Measurements from ENCODE around the gene PLEKHA7.
"Not testable (repeated sequence)": the region's sequence is repeated elsewhere in the genome, so short reads cannot be mapped to it uniquely, and the experiment has no call there.

Gene PLEKHA7

DNA sequence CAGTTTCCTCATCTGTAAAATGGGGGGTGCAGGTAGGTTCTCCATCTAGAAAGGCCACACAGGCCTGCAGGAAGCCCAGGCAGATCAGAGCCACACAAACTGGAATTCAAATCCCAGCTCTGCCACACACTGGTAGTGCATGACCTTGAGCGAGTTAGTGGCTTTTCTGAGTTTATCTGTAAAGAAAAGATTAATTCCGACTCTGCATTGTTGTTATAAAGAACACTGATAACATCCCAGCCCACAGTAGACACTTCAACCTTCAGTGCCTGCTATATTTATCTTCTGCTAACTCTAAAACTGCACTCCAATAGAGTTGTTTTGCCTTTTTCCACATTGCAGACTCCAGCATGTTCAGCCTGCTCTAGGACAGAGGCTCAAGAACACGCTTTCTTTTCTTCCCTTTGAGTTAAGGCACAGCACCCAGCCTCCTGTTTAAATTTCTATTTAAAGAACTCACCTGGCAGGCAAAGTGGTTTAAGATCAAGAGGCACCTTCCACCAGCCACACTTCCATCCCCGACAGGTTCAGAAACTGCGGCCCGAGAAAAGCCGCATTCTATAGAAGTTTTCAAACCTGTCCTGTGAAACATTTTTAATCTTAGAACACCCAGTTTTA is 133.9 kb downstream of the PLEKHA7 start:
- DNase-seq (ENCODE audit: low read depth) = no peak

DNA sequence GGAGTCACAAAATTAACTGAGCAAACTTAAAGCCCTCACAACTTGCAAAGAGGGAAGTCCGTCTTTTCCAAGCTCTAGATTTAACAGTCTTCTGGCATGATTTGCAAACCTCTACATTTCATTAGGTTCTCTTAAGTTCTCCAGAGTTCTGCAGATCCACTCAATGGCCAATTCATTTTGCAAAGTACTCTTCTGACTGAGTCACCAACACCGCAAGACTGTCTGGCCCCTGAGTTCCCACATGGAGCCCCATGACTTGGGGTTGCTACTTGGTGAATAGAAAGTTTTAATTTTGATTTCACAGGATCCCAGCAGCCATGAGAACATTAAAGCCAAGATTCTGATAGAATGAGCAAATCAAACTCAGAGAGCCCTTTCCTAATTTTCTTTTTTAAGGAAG is 134.5 kb downstream of the PLEKHA7 start:
- no peak for DNase-seq (ENCODE audit: low read depth)

DNA sequence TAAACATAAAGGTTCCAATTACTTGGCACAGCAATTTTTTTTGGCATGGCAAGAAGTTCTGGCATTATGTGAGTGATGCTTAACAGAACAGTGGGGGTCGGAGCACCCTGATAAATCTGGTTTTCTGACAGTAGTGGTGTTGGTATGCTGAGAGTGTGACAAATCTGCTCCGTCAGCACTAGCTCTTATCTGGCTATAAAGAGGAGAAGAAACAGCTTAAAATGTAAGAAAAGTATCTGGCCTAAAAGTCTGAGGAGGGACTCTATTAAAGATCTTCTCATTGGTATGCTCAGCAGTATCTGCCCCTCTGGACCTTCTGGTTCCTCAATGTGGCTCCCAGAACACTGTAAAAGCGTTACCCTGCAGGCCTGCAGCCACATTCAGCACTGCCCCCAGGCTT is 137.4 kb downstream of the PLEKHA7 start:
- DNase-seq (ENCODE audit: low read depth) = no peak

DNA sequence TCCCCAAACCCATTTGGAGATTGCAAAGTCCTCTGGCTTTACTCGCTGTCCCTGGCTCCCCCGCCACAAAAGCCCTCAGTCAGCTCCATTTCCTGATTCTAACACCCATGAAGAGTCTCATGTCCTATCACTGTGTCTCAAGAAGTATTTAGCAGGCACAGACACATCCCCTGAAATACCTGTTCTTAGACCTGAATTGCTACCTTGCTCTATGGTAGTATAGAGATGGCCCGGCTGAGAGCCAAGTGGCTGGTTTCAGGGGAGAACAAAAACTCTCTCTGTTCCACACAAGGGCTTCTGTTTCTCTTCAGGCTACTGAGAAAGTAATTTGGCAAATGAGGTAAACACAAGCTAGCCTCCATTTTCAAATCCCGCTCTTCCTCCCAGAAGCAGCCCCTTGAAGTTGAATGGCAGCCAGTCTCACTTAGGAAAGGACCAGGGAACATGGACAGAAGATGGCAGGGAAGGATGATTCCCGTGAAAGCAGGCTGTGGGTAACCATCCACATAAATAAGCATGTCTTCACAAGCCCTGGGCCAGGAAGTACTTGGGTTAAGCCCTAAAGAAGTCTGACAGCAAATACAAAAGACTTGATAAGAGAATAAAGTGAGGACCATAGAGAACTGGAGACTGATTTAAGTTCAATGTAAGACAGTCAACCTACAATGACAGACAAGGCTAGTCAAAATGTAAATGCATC is 138.0 kb downstream of the PLEKHA7 start:
- no peak for DNase-seq (ENCODE audit: low read depth)

DNA sequence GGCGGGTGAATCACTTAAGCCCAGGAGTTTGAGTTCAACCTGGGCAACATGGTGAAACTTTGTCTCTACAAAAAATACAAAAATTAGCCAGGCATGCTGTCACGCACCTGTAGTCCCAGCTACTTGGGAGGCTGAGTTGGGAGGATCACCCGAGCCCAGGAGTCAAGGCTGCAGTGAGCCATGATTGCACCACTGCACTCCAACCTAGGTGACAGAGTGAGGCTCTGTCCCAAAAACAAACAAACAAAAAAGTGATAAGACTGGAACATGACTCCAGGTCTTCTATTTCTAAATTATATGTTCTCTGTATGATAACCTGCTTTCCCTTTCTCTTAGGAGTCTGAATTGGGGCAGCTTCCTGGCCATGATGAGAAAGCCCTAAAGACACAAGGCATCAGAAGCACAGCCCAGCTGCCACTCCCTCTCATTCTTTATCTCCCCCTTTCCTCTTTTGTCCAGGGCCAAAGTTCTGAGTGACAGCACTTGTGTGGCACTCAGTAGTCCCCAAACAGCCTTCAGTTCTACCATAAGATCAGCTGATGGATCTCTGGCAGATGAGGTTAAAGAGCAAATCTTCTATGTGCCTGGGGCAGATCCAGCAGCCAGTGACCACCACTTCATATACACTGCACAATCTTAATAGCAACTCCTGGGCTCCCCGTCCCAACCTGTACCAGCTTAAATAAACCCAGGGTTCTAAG is 139.8 kb downstream of the PLEKHA7 start:
- DNase-seq (ENCODE audit: low read depth) = no peak

DNA sequence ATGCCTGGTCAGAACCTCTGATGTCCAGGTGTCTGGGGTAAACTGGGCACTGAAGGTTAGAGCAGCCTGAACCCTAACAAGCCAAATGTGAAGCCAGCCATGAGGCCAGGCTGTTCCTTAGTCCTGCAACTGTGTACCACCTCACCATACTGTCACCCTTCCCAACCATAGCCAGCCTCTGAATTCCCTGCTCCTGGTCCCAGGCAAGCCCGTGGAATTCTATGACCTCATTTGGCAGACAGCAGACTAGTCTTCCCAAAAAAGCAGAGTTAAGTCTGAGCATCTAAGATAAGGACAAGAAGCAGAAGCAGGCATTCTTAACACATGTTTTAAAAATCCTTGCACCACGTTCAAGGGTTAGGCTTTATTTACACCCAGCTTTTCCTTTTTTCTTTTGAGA is 140.9 kb downstream of the PLEKHA7 start:
- DNase-seq (ENCODE audit: low read depth) = no peak

DNA sequence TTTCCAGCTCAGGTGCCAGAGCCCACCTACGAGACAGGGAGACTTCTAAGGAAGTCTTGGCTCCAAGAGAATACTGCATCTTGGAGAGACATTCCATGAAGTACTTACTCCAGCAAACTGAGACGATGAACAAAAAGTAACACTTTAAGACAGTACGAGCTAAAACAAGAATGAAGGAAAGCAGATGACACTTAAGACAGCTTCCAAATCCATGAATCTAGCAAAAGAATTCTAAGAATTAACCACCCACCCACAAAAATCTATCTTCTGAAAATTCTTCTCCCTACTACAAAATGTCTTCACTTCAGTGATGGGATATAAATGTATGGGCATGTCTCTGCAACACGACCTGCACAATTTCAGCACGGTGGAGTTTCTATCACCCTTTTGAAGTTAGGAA is 142.8 kb downstream of the PLEKHA7 start:
- DNase-seq (ENCODE audit: low read depth) = no peak

DNA sequence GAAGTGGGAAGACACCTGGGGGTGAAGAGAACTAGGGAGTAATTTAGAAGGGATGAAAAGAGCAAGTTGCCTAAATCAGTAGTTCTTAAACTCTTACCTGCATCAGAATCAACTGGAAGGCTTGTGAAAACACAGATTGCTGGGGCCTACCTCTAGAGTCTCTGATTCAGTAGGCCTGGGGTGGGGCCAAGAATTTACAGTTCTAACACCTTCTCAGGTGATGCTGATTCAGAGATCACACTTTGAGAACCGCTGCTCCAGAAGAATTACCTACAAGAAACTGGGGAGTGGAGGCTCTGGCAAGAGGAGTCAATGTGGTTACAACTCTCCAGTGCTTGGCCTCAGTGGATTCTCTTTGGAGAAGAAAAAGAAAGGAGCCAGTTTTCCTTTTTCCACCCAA is 147.1 kb downstream of the PLEKHA7 start:
- no peak for DNase-seq (ENCODE audit: low read depth)

DNA sequence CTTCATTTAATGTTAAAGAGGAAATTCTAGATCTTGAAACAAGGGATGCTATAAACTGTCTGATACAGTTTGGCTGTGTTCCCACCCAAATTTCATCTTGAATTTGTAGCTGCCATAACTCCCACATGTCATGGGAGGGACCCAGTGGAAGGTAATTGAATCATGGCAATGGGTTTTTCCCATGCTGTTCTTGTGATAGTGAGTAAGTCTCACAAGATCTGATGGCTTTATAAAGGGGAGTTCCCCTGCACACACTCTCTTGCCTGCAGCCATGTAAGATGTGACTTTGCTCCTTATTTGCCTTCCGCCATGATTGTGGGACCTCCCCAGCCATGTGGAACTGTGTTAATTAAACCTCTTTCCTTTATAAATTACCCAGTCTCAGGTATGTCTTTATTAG is 149.8 kb downstream of the PLEKHA7 start:
- DNase-seq (ENCODE audit: low read depth) = not testable (repeated sequence)

DNA sequence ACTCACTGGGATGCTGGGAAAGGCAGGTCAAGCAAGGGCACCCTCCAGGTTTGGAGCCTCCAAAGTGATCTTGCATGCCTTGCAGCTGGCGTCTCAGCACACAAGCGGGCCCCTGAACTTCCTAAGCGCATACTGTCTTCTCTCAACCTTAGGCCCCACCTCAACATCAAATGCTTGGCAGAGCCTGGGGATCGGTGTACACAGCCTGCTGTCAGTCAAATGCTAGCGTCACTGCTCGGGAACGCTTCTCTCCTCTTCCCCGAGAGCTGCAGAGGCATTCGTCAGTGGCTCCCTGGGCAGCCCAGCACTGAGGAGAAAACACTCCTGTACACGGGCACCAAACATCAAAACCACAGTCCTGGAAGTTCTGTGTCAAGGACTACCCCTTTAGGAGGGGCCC is 150.8 kb downstream of the PLEKHA7 start:
- DNase-seq (ENCODE audit: low read depth) = no peak

DNA sequence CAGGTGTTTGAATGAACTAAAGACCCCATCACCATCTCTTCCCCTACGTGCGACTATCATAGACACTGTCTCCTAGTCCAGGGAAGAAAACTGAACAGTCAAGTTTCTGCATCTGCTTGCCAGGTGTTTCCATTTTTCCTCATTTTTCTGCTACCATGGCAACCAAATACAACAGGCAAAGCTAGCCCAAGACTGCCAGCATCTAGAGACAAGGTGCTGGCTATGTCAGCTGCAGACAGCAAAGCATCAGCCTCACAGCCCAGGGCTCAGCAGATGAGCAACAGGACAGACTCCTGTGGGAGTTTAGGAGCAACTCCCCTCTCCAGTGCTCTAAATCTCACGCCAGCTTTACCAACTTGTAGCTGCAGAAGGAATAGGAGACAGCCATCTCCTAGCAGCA is 151.5 kb downstream of the PLEKHA7 start:
- DNase-seq (ENCODE audit: low read depth) = no peak

DNA sequence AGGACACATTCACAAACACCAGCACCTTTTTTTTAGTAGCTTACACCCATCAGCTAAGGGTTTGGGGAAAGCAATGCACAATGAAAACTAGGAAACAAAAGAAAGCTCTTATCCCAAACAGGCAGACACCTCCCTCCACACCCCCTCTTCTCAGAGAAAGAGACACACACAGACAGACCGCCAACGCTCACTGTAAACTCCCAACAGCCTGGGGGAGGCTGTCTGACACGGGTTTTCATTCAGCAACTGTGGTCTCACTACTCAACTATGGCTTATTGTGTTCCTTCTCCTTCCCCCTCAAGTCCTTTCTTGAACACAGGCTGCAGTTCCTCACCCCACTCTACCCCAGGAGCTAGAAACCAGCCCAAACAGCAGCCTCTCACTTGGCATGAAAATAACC is 152.4 kb downstream of the PLEKHA7 start:
- DNase-seq (ENCODE audit: low read depth) = no peak

DNA sequence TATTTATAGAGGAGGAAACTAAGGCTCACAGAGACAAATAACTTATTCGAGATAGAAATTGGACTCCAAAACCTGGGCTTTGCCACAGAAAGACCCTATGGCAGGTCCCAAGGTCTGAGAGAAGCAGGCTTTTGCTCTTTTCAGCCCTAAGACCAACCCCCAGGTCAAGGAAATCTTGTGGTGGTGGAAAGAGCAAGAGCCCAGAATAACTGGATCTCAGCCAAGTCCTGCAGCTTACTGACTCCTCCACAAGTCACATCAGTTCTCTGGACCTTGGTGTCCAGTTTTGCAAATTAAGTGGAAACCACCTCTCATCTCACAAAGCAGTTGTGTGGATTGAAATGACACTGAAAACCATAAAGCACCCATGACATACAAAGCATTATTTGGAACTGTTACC is 153.6 kb downstream of the PLEKHA7 start:
- DNase-seq (ENCODE audit: low read depth) = no peak

DNA sequence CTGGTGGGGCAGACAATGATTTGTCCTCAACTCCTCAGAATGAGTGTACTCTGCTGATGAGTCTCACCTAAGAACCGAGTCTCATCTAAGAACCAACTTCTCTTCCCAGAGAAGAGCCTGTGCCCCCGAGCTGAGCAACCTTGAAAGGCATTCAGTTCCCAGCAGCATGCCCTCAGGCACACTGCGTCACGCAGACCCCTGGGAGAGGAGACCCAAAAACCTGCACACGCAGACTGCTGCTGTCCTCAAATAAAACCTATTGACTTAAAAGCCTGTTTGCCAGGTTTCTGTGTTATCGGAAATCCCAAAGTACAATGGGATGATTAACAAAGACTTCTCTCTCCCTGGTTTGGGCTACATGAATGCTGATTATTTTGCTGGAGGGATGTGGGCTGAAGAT is 154.6 kb downstream of the PLEKHA7 start:
- DNase-seq (ENCODE audit: low read depth) = no peak

DNA sequence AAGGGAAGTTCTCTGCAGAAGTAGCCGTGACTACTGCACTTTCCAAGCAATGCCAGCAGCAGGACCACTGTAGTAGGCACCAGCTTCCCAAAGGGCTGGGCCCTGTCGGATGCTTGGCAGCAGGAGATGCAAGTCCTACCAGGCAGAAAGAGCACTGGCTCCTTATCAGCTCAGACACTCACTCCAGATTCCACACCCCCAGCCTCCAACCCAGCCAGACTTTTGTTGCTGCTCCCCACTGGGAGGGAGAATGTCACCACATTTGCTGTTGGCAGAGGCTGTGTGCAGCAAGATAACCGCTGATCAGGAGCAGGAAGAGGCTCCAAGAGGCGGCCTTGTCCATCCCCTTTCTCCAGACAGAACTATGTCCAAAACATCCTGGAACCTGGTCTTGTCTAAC is 157.0 kb downstream of the PLEKHA7 start:
- DNase-seq (ENCODE audit: low read depth) = no peak

DNA sequence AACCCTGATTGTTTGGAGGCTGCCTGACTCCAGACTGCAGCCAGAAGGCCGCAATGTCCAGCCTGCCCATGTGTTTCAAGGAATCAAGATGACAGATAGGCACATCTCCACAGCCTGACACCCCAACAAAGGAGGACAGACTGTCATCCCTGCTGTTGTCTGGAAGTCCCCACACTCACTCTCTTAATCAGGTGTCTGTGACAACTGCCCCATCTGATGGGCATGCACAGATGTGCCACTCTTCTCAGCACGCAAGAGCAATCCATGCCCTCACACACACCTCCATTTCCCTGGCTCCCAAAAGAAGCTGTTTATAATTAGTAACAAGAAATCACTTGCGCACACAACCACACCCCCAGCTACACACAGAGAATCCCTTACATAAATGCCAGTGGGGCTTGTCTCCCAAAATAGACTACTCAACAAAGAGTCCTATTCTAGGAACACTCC is 158.2 kb downstream of the PLEKHA7 start:
- DNase-seq (ENCODE audit: low read depth) = no peak

DNA sequence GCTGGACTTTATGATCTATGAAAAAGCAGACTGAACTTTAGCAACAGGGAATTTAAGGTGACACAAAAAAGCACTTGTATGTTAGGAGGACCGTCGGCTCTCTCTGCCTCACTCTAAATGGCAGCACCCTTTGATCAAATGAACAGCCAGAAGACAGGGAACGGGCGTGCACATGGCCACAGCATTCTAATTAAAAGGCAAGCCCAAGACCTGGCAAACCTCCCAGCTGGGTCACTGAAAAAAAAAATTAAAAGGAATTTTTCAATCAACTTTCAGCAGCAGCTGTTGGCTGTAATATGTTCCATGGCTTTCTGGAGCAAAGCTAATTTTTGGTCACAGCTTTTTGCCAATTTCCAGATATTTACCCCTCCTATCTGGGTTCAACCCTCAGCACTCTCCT is 159.2 kb downstream of the PLEKHA7 start:
- no peak for DNase-seq (ENCODE audit: low read depth)

DNA sequence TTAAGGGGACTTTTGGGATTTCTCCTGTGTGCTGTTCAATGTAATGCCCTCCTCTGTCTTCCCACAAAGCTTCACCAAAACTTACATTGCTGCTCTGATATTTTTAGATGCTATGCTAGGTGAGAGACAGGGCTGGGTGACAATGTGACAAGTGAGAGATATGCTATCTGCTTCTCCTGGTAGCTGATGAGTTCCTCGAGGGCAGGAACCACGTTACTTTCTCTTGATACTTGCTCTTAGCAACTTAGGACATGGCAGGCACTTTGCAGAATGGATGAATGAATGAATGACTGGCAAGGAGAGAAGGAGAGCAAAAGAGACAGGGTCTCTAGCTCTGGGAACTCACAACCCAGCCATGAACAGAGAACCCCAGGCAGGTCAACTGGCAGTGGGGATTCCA is 160.4 kb downstream of the PLEKHA7 start:
- DNase-seq (ENCODE audit: low read depth) = no peak

DNA sequence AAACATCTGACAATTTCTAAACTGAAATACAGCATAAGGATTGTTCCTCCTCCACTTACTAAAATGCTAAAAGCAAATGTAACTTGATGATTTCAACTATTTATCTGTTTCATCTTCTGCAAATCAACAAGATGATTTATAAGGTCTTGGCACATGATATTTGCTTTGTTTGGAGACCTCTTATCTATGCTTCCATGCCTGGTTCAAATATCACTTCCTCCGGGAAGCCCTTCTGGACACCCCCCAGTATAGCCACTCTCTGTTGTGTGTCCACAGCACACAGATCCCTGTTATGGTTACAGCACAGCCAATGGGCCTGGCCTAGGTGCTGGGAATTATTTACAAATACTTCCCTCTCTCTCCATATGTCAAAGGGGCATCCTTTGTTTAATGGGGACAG is 160.9 kb downstream of the PLEKHA7 start:
- no peak for DNase-seq (ENCODE audit: low read depth)

DNA sequence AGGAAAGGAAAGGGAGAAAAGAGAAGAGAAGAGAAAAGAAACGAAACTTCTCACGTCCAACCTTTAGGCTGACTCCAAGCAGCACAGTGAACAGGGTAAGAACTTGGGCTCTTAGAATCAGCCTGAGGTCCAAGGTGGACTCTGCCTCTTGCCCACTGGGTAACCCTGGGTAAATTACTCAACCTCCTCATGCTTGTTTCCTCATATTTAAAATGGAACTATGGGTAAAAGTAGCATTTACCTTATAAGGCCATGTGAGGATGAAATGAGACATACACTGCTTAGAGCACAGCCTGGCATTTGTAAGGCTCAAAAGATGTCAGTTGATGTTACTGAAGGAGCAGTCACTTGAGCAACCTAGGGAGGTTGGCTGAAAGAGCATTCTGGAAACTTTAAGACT is 167.9 kb downstream of the PLEKHA7 start:
- no peak for DNase-seq (ENCODE audit: low read depth)

DNA sequence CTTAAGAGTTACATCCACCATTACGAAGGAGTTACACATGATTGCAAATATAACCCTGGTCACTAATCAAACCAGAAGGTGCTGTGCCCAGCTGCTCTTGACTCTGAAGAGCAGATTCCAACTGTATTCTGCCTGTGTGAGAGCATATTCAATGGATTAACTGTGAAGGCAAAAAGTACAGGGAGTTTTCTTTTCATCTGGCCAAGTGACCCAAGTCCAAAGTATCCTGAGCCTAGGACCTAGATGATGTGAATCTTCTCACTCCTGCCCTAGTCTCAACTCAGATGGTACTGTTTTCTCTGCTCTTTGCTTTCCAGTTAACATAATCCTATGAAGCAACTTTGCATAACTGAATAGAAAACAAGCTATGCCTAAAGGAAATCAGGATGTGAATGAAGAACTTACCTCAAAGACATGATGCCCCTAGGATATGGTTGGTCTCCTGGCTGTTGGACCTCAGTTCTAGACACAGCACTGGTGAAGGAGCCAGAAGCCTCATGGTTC is 169.9 kb downstream of the PLEKHA7 start:
- no peak for DNase-seq (ENCODE audit: low read depth)

DNA sequence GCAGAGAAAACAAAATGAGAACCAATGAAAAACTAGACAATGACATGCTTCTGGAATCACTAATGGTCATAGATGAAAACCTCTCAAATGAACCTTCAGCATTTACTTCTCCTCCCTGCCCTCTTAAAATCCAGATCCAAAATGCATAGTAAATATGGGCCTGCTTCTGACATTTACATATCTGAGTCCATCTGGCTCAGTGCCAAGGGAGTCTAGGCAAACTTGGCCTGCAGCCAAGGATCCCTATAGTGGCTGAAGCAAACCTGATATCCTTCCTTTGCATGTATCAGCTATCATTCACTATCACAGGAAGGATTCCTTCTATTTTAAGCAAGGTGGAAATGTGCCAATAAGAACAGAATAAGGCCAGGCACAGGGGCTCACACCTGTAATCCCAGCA is 170.9 kb downstream of the PLEKHA7 start:
- DNase-seq (ENCODE audit: low read depth) = no peak

DNA sequence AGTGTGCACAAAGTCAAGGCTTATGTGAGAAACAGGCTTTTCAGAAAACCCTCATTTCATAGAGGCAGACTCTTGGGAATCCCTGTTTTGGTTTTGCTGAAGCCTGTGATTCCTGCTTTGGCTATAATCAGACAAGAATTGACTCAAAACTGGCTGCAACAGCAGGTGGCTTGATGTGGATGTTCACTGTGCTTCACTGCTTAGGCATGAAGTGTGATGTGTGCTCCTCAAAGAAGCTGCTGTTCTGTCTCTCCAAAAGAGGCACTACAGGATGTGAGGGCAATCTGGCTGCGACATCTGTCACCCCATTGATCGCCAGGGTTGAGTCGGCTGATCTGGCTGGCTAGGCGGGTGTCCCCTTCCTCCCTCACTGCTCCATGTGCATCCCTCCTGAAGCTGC is 172.2 kb downstream of the PLEKHA7 start:
- no peak for DNase-seq (ENCODE audit: low read depth)

Data from fibroblast of gingiva (primary cell).